HG03439 (cell line): ENCODE results near the gene SLC45A3.

ENCODE experiments used
- ATAC-seq: cut with Tn5 transposase; IDR thresholded peaks from one replicate; pipeline ENCODE4 v1.9.1; 2021; ENCODE audit warnings: mild to moderate bottlenecking, moderate library complexity; ENCODE audit not compliant: unreplicated experiment

The SLC45A3 gene

GRCh38 chr1:205610901-205611466, 69.3 kb downstream of the SLC45A3 start:
- no peak for ATAC-seq

GRCh38 chr1:205610036-205610435, 70.3 kb downstream of the SLC45A3 start:
- no peak for ATAC-seq
